ENCODE results near the gene FZR1. TPM values are rescaled to one million over a fixed set of nuclear protein-coding genes. Genes with fewer than 3 reads are reported as not detected.

FZR1 gene
- total and polyA plus RNA-seq, 2 of the 8 experiments (the other 6 are each of a cell fraction or from before 2014, with no cell fraction given): 21.6 to 35.5 TPM

GRCh38 chr19:3524078-3524842 lies 18.1 kb downstream of the FZR1 start (continued):
- TF ChIP-seq HDAC2 (IDR thresholded peaks at IDR 0.05; ENCODE audit: borderline replicate concordance in 1 of 2, low read depth in 2 of 2, low read length in 2 of 2) (no peak), CHD1 (IDR thresholded peaks at IDR 0.05; ENCODE audit: low read depth, low read length) (no peak), GABPA (IDR thresholded peaks at IDR 0.05; ENCODE audit: borderline replicate concordance, insufficient read depth, low read length) (no peak), ZNF274 (IDR thresholded peaks at IDR 0.05; ENCODE audit: borderline replicate concordance, extremely low read depth, low read length) (no peak), FOSL1 (IDR thresholded peaks at IDR 0.05; ENCODE audit: insufficient read depth, low read depth, low read length) (no peak), PHF8 (conservative IDR thresholded peaks at IDR 0.05; ENCODE audit: low read depth, low read length) (no peak), RFX5 (IDR thresholded peaks at IDR 0.05; ENCODE audit: borderline replicate concordance, low read depth, low read length) (no peak), TAF7 (optimal IDR thresholded peaks at IDR 0.05; ENCODE audit: borderline replicate concordance, low read depth, low read length) (no peak)
- TF ChIP-seq, protein P1, sequence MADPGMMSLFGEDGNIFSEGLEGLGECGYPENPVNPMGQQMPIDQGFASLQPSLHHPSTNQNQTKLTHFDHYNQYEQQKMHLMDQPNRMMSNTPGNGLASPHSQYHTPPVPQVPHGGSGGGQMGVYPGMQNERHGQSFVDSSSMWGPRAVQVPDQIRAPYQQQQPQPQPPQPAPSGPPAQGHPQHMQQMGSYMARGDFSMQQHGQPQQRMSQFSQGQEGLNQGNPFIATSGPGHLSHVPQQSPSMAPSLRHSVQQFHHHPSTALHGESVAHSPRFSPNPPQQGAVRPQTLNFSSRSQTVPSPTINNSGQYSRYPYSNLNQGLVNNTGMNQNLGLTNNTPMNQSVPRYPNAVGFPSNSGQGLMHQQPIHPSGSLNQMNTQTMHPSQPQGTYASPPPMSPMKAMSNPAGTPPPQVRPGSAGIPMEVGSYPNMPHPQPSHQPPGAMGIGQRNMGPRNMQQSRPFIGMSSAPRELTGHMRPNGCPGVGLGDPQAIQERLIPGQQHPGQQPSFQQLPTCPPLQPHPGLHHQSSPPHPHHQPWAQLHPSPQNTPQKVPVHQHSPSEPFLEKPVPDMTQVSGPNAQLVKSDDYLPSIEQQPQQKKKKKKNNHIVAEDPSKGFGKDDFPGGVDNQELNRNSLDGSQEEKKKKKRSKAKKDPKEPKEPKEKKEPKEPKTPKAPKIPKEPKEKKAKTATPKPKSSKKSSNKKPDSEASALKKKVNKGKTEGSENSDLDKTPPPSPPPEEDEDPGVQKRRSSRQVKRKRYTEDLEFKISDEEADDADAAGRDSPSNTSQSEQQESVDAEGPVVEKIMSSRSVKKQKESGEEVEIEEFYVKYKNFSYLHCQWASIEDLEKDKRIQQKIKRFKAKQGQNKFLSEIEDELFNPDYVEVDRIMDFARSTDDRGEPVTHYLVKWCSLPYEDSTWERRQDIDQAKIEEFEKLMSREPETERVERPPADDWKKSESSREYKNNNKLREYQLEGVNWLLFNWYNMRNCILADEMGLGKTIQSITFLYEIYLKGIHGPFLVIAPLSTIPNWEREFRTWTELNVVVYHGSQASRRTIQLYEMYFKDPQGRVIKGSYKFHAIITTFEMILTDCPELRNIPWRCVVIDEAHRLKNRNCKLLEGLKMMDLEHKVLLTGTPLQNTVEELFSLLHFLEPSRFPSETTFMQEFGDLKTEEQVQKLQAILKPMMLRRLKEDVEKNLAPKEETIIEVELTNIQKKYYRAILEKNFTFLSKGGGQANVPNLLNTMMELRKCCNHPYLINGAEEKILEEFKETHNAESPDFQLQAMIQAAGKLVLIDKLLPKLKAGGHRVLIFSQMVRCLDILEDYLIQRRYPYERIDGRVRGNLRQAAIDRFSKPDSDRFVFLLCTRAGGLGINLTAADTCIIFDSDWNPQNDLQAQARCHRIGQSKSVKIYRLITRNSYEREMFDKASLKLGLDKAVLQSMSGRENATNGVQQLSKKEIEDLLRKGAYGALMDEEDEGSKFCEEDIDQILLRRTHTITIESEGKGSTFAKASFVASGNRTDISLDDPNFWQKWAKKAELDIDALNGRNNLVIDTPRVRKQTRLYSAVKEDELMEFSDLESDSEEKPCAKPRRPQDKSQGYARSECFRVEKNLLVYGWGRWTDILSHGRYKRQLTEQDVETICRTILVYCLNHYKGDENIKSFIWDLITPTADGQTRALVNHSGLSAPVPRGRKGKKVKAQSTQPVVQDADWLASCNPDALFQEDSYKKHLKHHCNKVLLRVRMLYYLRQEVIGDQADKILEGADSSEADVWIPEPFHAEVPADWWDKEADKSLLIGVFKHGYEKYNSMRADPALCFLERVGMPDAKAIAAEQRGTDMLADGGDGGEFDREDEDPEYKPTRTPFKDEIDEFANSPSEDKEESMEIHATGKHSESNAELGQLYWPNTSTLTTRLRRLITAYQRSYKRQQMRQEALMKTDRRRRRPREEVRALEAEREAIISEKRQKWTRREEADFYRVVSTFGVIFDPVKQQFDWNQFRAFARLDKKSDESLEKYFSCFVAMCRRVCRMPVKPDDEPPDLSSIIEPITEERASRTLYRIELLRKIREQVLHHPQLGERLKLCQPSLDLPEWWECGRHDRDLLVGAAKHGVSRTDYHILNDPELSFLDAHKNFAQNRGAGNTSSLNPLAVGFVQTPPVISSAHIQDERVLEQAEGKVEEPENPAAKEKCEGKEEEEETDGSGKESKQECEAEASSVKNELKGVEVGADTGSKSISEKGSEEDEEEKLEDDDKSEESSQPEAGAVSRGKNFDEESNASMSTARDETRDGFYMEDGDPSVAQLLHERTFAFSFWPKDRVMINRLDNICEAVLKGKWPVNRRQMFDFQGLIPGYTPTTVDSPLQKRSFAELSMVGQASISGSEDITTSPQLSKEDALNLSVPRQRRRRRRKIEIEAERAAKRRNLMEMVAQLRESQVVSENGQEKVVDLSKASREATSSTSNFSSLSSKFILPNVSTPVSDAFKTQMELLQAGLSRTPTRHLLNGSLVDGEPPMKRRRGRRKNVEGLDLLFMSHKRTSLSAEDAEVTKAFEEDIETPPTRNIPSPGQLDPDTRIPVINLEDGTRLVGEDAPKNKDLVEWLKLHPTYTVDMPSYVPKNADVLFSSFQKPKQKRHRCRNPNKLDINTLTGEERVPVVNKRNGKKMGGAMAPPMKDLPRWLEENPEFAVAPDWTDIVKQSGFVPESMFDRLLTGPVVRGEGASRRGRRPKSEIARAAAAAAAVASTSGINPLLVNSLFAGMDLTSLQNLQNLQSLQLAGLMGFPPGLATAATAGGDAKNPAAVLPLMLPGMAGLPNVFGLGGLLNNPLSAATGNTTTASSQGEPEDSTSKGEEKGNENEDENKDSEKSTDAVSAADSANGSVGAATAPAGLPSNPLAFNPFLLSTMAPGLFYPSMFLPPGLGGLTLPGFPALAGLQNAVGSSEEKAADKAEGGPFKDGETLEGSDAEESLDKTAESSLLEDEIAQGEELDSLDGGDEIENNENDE (IDR thresholded peaks at IDR 0.05; ENCODE audit: insufficient replicate concordance, low read length): no peak
